ENCODE measurements around the gene GDI1. TPM values are rescaled to one million over a fixed set of nuclear protein-coding genes. Genes with fewer than 3 reads are reported as not detected.

The GDI1 gene
- total and polyA plus RNA-seq, 9 of the 15 experiments (the other 6 are each of a cell fraction or from before 2014, with no cell fraction given): 0.97 to 82.6 (median 37.5) TPM

DNA sequence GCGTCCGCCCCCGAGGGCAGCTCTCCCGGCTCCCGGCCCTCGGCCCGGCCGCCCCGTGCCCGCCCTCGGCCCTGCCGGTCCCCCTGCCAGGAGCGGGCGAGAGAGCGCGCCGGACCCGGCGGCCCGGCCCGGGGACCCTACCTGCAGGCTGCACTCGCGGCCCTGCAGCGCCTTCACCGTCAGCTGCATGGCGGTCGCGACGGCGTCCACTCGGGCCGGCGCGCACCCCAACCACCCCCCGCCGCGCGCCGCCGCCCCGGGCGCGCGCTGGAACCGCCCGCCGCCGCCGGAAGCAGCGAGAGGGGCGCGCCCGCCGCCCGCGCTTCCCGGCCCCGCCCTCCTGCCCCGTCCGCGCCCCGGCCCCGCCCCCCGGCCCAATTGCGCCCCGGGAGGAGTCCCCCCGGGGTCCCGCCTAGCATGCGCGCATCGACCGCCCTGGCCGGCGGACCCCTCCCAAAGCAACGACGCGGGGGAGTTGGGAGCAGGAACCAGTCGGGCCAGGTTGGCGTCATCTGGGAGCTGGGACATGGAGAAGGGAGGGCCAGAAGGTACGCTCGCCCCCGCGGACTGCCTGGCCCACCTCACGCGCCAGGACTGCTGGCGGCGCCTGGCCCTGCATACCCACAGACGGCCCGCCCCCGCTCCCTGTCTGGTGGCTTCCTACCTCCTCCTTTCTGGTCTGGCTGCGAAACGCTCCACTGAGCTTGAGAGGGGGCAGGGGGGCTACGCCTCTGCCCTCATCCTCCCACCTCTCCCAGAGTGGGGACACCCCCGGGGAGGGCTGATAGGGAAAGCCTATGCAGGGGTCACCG is 49.6 kb downstream of the GDI1 start, which contains the start of gene UBL4A (continued):
- no peak for TF ChIP-seq NFATC3 (IDR thresholded peaks at IDR 0.05)
- TF ChIP-seq PTBP1 (IDR thresholded peaks at IDR 0.05; ENCODE audit: low read depth, low read length): no peak
- no peak for TF ChIP-seq L3MBTL2 (IDR thresholded peaks at IDR 0.05)
- no peak for TF ChIP-seq PHF21A (IDR thresholded peaks at IDR 0.05; ENCODE audit: borderline replicate concordance, low read depth)
- 0 out of 2 replicates have a peak, but pooled peaks have one; percentile 42 for TF ChIP-seq CXXC5 (CRISPR knock-in tag; IDR thresholded peaks at IDR 0.05)
- no peak for TF ChIP-seq TOE1 (IDR thresholded peaks at IDR 0.05; ENCODE audit: borderline replicate concordance)
- TF ChIP-seq TOE1 (CRISPR knock-in tag; IDR thresholded peaks at IDR 0.05; ENCODE audit: borderline replicate concordance, low read depth): no peak
- peak; percentile 67; the same call in 1 of the 2 replicates for TF ChIP-seq ERF (CRISPR knock-in tag; IDR thresholded peaks at IDR 0.05)
- no peak for TF ChIP-seq ZNF780A (CRISPR knock-in tag; IDR thresholded peaks at IDR 0.05)
- TF ChIP-seq ZNF232 (CRISPR knock-in tag; IDR thresholded peaks at IDR 0.05): no peak
- TF ChIP-seq, protein P1, sequence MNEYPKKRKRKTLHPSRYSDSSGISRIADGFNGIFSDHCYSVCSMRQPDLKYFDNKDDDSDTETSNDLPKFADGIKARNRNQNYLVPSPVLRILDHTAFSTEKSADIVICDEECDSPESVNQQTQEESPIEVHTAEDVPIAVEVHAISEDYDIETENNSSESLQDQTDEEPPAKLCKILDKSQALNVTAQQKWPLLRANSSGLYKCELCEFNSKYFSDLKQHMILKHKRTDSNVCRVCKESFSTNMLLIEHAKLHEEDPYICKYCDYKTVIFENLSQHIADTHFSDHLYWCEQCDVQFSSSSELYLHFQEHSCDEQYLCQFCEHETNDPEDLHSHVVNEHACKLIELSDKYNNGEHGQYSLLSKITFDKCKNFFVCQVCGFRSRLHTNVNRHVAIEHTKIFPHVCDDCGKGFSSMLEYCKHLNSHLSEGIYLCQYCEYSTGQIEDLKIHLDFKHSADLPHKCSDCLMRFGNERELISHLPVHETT (CRISPR knock-in tag; conservative IDR thresholded peaks at IDR 0.05 in 1 of 2, IDR thresholded peaks at IDR 0.05 in 1 of 2): peak in 1 of 2 experiments; percentile 79; a peak in 2 of 4 replicates
- no peak for TF ChIP-seq ZC3H8 (IDR thresholded peaks at IDR 0.05)
- TF ChIP-seq CAMTA2 (CRISPR knock-in tag; conservative IDR thresholded peaks at IDR 0.05): no peak
- no peak for TF ChIP-seq HLTF (IDR thresholded peaks at IDR 0.05)
- TF ChIP-seq SRSF9 (IDR thresholded peaks at IDR 0.05; ENCODE audit: borderline replicate concordance, low read depth, low read length): no peak
- TF ChIP-seq, protein P2, sequence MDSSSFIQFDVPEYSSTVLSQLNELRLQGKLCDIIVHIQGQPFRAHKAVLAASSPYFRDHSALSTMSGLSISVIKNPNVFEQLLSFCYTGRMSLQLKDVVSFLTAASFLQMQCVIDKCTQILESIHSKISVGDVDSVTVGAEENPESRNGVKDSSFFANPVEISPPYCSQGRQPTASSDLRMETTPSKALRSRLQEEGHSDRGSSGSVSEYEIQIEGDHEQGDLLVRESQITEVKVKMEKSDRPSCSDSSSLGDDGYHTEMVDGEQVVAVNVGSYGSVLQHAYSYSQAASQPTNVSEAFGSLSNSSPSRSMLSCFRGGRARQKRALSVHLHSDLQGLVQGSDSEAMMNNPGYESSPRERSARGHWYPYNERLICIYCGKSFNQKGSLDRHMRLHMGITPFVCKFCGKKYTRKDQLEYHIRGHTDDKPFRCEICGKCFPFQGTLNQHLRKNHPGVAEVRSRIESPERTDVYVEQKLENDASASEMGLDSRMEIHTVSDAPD (CRISPR knock-in tag; IDR thresholded peaks at IDR 0.05): no peak
- TF ChIP-seq HCFC1 (IDR thresholded peaks at IDR 0.05; ENCODE audit: low read depth, low read length): no peak
- peak; percentile 90; the same call in 1 of the 2 replicates for TF ChIP-seq ZBTB7A (IDR thresholded peaks at IDR 0.05; ENCODE audit: borderline replicate concordance, control insufficient read depth, low read depth, low read length)
- TF ChIP-seq, protein P3, sequence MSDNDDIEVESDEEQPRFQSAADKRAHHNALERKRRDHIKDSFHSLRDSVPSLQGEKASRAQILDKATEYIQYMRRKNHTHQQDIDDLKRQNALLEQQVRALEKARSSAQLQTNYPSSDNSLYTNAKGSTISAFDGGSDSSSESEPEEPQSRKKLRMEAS (CRISPR knock-in tag; IDR thresholded peaks at IDR 0.05): peak; percentile 39; the same call in 1 of the 2 replicates
- no peak for TF ChIP-seq CBX5 (IDR thresholded peaks at IDR 0.05; ENCODE audit: borderline replicate concordance, low read depth)
- TF ChIP-seq COPS2 (conservative IDR thresholded peaks at IDR 0.05): no peak
- TF ChIP-seq, protein P4, sequence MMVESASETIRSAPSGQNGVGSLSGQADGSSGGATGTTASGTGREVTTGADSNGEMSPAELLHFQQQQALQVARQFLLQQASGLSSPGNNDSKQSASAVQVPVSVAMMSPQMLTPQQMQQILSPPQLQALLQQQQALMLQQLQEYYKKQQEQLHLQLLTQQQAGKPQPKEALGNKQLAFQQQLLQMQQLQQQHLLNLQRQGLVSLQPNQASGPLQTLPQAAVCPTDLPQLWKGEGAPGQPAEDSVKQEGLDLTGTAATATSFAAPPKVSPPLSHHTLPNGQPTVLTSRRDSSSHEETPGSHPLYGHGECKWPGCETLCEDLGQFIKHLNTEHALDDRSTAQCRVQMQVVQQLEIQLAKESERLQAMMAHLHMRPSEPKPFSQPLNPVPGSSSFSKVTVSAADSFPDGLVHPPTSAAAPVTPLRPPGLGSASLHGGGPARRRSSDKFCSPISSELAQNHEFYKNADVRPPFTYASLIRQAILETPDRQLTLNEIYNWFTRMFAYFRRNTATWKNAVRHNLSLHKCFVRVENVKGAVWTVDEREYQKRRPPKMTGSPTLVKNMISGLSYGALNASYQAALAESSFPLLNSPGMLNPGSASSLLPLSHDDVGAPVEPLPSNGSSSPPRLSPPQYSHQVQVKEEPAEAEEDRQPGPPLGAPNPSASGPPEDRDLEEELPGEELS (CRISPR knock-in tag; IDR thresholded peaks at IDR 0.05; ENCODE audit: borderline replicate concordance): no peak
